ENCODE data around the gene SPOP. TPM values are rescaled to one million over a fixed set of nuclear protein-coding genes. Genes with fewer than 3 reads are reported as not detected.

SPOP gene
- total RNA-seq, 1 donor from 2014 or later = 60.9 TPM

GRCh38 chr17:49574323-49574781 lies 103.5 kb downstream of the SPOP start:
- intact Hi-C loops (cut with micrococcal nuclease) = no loop called here

- intact Hi-C loops (cut with micrococcal nuclease) = no loop called here
Observed at GRCh38 chr17:49573510-49574322, 104.2 kb downstream of the SPOP start.

- intact Hi-C loops (cut with micrococcal nuclease) = no loop called here
Observed at GRCh38 chr17:49572806-49573420, 105.0 kb downstream of the SPOP start.

- intact Hi-C loops (cut with micrococcal nuclease) = no loop called here
Observed at GRCh38 chr17:49572226-49572625, 105.7 kb downstream of the SPOP start.

GRCh38 chr17:49571764-49572163 lies 106.1 kb downstream of the SPOP start:
- intact Hi-C loops (cut with micrococcal nuclease) = no loop called here

GRCh38 chr17:49571283-49571682 lies 106.6 kb downstream of the SPOP start:
- intact Hi-C loops (cut with micrococcal nuclease) = no loop called here

GRCh38 chr17:49570540-49571242 lies 107.2 kb downstream of the SPOP start:
- intact Hi-C loops (cut with micrococcal nuclease) = loop anchor here (1.0 kb wide), 3 partner anchors 108 to 138 kb away; partner anchors contain the start of gene SPOP

- intact Hi-C loops (cut with micrococcal nuclease) = loop anchor here (1.0 to 2.0 kb wide), 2 partner anchors 221 to 282 kb away; no protein-coding TSS in a partner anchor
Observed at GRCh38 chr17:49568695-49569047, 109.2 kb downstream of the SPOP start.

- intact Hi-C loops (cut with micrococcal nuclease) = loop anchor here (2.0 kb wide), 2 partner anchors 283 to 431 kb away; no protein-coding TSS in a partner anchor
Observed at GRCh38 chr17:49567871-49568694, 109.8 kb downstream of the SPOP start.

- intact Hi-C loops (cut with micrococcal nuclease) = loop anchor here (2.0 kb wide), 1 partner anchor 432 kb away; no protein-coding TSS in a partner anchor
Observed at GRCh38 chr17:49567104-49567521, 110.8 kb downstream of the SPOP start.

- intact Hi-C loops (cut with micrococcal nuclease) = loop anchor here (2.0 kb wide), 1 partner anchor 432 kb away; no protein-coding TSS in a partner anchor
Observed at GRCh38 chr17:49566668-49567071, 111.2 kb downstream of the SPOP start.

GRCh38 chr17:49565948-49566491 lies 111.9 kb downstream of the SPOP start:
- intact Hi-C loops (cut with micrococcal nuclease) = loop anchor here (2.0 kb wide), 1 partner anchor 433 kb away; no protein-coding TSS in a partner anchor

- intact Hi-C loops (cut with micrococcal nuclease) = no loop called here
Observed at GRCh38 chr17:49564638-49565037, 113.3 kb downstream of the SPOP start.

- intact Hi-C loops (cut with micrococcal nuclease) = no loop called here
Observed at GRCh38 chr17:49557312-49558024, 120.4 kb downstream of the SPOP start.

- intact Hi-C loops (cut with micrococcal nuclease) = loop anchor here (1.0 kb wide), 3 partner anchors 60 to 148 kb away; no protein-coding TSS in a partner anchor
Observed at GRCh38 chr17:49556223-49556943, 121.5 kb downstream of the SPOP start.

GRCh38 chr17:49555495-49556222 lies 122.2 kb downstream of the SPOP start:
- intact Hi-C loops (cut with micrococcal nuclease) = loop anchor here (1.0 kb wide), 3 partner anchors 59 to 147 kb away; no protein-coding TSS in a partner anchor

- intact Hi-C loops (cut with micrococcal nuclease) = no loop called here
Observed at GRCh38 chr17:49554694-49555494, 123.0 kb downstream of the SPOP start.

Measured in T-helper 2 cell treated with Interferon-gamma antibody and Interleukin-4, amounts not matched to agents 100 ng/mL and 5 ng/mL, for 36 hours (primary cell).